ENCODE results near the gene TOX2. TPM values are rescaled to one million over a fixed set of nuclear protein-coding genes. Genes with fewer than 3 reads are reported as not detected.

The TOX2 gene
- 1.9 and 5.0 TPM in 2 replicates for total RNA-seq

DNA sequence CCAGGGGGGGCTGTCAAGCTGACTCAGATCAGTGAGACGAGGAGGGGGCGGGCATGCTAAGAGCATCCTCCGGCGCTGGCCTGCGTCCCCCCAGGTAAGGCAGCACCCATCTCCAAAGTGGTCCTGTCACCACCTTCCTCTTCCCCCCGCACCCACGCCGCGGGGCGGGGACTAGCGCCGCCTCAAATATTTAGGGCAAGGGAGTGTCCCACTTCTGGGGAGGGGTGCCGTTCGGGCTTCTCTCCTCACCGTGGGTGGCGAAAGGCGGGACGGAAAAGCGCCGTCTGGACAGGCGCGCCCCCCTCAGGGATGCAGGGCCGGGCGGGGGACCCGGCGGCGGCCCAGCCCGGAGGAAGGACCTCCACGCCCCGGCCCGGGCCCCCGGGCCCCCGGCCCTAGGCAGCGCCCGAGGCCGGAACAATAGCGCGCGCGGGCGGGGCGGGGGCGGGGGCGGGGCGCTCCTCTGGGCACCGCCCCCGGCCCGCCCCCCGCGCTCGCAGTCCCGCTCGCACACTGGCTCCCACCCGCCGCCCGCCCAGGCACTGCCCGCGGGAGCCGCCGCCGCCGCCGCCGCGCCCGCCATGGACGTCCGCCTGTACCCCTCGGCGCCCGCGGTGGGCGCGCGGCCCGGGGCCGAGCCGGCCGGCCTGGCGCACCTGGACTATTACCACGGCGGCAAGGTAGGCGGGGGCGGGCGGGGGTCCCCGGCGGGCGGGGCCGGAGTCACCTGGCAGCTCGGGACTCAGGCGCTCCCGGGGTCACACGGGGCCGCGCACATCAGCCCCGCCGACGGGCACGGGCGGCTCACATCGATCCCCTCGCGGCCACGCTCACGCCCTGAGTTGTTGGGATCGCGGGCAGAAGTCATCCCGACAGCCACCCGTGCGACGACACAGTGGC, at the start of gene TOX2:
Gene TOX2, plus strand, starts transcription at position 542 of the 900 bp plus-strand sequence. Its CDS starts 40 bp downstream, at position 582.

Other genes with a start within 250 kb of the TOX2 start
- gene MYBL2, start 247.7 kb upstream of the TOX2 start, total RNA-seq = 1.4 and 1.6 TPM in 2 replicates
- gene GTSF1L, start 187.8 kb upstream of the TOX2 start, total RNA-seq = not detected in 2 replicates